Measurements from ENCODE around the gene RS1. TPM values are rescaled to one million over a fixed set of nuclear protein-coding genes. Genes with fewer than 3 reads are reported as not detected.
A peak's percentile ranks its signal among the peaks of the same experiment; 100 is the strongest.

The RS1 gene
- total RNA-seq, 6 experiments from 2014 or later = not detected

- ATAC-seq (no peak), DNase-seq (no peak)
- Histone ChIP-seq H3K27me3 (no peaks in the 10 kb centered on the region), H3K27ac (no peak within 1 kb of the TSS), H3K36me3 (no peaks in the 10 kb centered on the region), H3K9me3 (no peaks in the 10 kb centered on the region), H3K4me1 (no peaks in the 10 kb centered on the region), H3K4me3 (no peak within 1 kb of the TSS)
- 52% methylated on average over 8 of the region's 8 CpGs for WGBS (ENCODE audit: insufficient coverage, low coverage, low lambda C conversion rate, missing lambda C conversion rate)
- intact Hi-C loops (cut with DNase I) = no loop called here
- TF ChIP-seq CTCF (IDR thresholded peaks at IDR 0.05) (no peak), POLR2A (IDR thresholded peaks at IDR 0.05) (no peak)
Measured at GRCh38 chrX:18707426-18708049, 35.6 kb upstream of the RS1 start, which contains the start of gene PPEF1. Gene PPEF1 (plus strand): TSS chrX:18707645. CDS start chrX:18707781, 136 bp downstream.

- ATAC-seq = no peak
- WGBS (ENCODE audit: insufficient coverage, low coverage, low lambda C conversion rate, missing lambda C conversion rate) = 47% methylated on average over 12 of the region's 12 CpGs
- H3K27me3 ChIP-seq = peaks cover 0 to 5% of the 10 kb centered on the region in 2 donors
Measured at GRCh38 chrX:18702362-18703195, 30.7 kb upstream of the RS1 start.

GRCh38 chrX:18701621-18702361 lies 29.9 kb upstream of the RS1 start:
- H3K4me1 ChIP-seq = no peaks in the 10 kb centered on the region
- ATAC-seq (peak; percentile 67 to 84 (median 74)), DNase-seq (peak; percentile 75 to 79 (median 77))
- no peak overlapping the region for H3K4me3 ChIP-seq
- no peak for TF ChIP-seq CTCF (IDR thresholded peaks at IDR 0.05)
- TF ChIP-seq POLR2A (IDR thresholded peaks at IDR 0.05) = no peak
- H3K27me3 ChIP-seq = peaks cover 0 to 5% of the 10 kb centered on the region in 2 donors
- H3K36me3 ChIP-seq = no peaks in the 10 kb centered on the region
- 33% methylated on average over 3 of the region's 5 CpGs for WGBS (ENCODE audit: insufficient coverage, low coverage, low lambda C conversion rate, missing lambda C conversion rate)
- no peaks in the 10 kb centered on the region for H3K9me3 ChIP-seq
- intact Hi-C loops (cut with DNase I) = no loop called here
- H3K27ac ChIP-seq = no peak overlapping the region

More at GRCh38 chrX:18702362-18703195, 30.7 kb upstream of the RS1 start:
- no peaks in the 10 kb centered on the region for H3K9me3 ChIP-seq
- no peaks in the 10 kb centered on the region for H3K4me1 ChIP-seq
- H3K4me3 ChIP-seq = no peak overlapping the region
- intact Hi-C loops (cut with DNase I) = no loop called here
- no peak for DNase-seq
- H3K36me3 ChIP-seq = no peaks in the 10 kb centered on the region
- H3K27ac ChIP-seq = no peak overlapping the region
- TF ChIP-seq CTCF (IDR thresholded peaks at IDR 0.05) (no peak), POLR2A (IDR thresholded peaks at IDR 0.05) (no peak)

- no peaks in the 10 kb centered on the region for H3K36me3 ChIP-seq
- intact Hi-C loops (cut with DNase I) = no loop called here
- no peak for TF ChIP-seq CTCF (IDR thresholded peaks at IDR 0.05)
- no peak for TF ChIP-seq POLR2A (IDR thresholded peaks at IDR 0.05)
- H3K27me3 ChIP-seq = peaks cover 0 to 5% of the 10 kb centered on the region in 2 donors
- no peak for ATAC-seq
- WGBS (ENCODE audit: insufficient coverage, low coverage, low lambda C conversion rate, missing lambda C conversion rate) = 63% methylated on average over 12 of the region's 12 CpGs
- H3K4me1 ChIP-seq = no peaks in the 10 kb centered on the region
- no peaks in the 10 kb centered on the region for H3K9me3 ChIP-seq
- no peak overlapping the region for H3K27ac ChIP-seq
- no peak overlapping the region for H3K4me3 ChIP-seq
- no peak for DNase-seq
Measured at GRCh38 chrX:18698737-18699650, 27.1 kb upstream of the RS1 start.

Data from right lobe of liver (tissue), 6 donors.